BJ (cell line): ENCODE data around the gene METTL24. TPM values are rescaled to one million over a fixed set of nuclear protein-coding genes. Genes with fewer than 3 reads are reported as not detected.
"Not testable (repeated sequence)": the region's sequence is repeated elsewhere in the genome, so short reads cannot be mapped to it uniquely, and the experiment has no call there.

Source experiments
- CTCF ChIA-PET: fragments of 350-600 bp; formaldehyde crosslinking; extraction: SDS; loops from one replicate; lab custom pipeline; 2021; ENCODE audit warnings: antibody characterized with exemption, inconsistent platforms; lab: Yijun Ruan, JAX
- POLR2A ChIA-PET: fragments of 300-600 bp; sonication (Branson Sonifier 250); formaldehyde crosslinking; extraction: SDS; loops from one replicate; lab custom pipeline; 2021; ENCODE audit warnings: antibody characterized with exemption; lab: Charles Lee
- DNase-seq: peaks from one replicate; pipeline ENCODE4 v3.0.0-alpha.2; 2011; ENCODE audit warnings: low read depth
- H3K27me3 ChIP-seq: 2 replicates; pipeline ENCODE4 v1.6.0; 2011; ENCODE audit warnings: low read length; ENCODE audit not compliant: control insufficient read depth, insufficient read depth
- H3K36me3 ChIP-seq: 2 replicates; pipeline ENCODE4 v1.5.1; 2011; ENCODE audit warnings: low read length; ENCODE audit not compliant: control insufficient read depth, insufficient read depth
- H3K4me3 ChIP-seq: 2 replicates; pipeline ENCODE4 v1.5.1; 2011; ENCODE audit warnings: low read depth, mild to moderate bottlenecking, control low read depth, low read length
- polyA plus RNA-seq: library from polyadenylated mRNA; depleted of rRNA; stranded (reverse); fragments of >200 nt; gene quantifications from 2 replicates; pipeline ENCODE4 v1.2.3, GENCODE V29; 2011
- TF ChIP-seq, protein P1 (sequence below): IDR thresholded peaks from 2 replicates; pipeline ENCODE4 v1.5.1; 2011; ENCODE audit warnings: low read depth, mild to moderate bottlenecking, control low read depth, inconsistent platforms, low read length, moderate library complexity; ENCODE audit not compliant: insufficient read depth

Gene METTL24
- polyA plus RNA-seq, 1 experiment = 0.31 TPM

- DNase-seq = no peak
- TF ChIP-seq, protein P1, sequence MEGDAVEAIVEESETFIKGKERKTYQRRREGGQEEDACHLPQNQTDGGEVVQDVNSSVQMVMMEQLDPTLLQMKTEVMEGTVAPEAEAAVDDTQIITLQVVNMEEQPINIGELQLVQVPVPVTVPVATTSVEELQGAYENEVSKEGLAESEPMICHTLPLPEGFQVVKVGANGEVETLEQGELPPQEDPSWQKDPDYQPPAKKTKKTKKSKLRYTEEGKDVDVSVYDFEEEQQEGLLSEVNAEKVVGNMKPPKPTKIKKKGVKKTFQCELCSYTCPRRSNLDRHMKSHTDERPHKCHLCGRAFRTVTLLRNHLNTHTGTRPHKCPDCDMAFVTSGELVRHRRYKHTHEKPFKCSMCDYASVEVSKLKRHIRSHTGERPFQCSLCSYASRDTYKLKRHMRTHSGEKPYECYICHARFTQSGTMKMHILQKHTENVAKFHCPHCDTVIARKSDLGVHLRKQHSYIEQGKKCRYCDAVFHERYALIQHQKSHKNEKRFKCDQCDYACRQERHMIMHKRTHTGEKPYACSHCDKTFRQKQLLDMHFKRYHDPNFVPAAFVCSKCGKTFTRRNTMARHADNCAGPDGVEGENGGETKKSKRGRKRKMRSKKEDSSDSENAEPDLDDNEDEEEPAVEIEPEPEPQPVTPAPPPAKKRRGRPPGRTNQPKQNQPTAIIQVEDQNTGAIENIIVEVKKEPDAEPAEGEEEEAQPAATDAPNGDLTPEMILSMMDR = no peak
These were observed 4.6 kb downstream of the METTL24 start for GRCh38 chr6:110353457-110354001.

GRCh38 chr6:110352563-110353262 is 5.4 kb downstream of the METTL24 start:
- Histone ChIP-seq H3K36me3 (no peaks in the 10 kb centered on the region), H3K27me3 (peaks cover 5% of the 10 kb centered on the region), H3K4me3 (no peak overlapping the region)
- POLR2A ChIA-PET = no interaction called here
- TF ChIP-seq, protein P1 = no peak
- DNase-seq = no peak
- CTCF ChIA-PET = interaction anchor here (1.2 to 1.8 kb wide), 2 partner anchors 11 to 14 kb away, joined by 3 to 5 read pairs; no protein-coding TSS in a partner anchor

More at GRCh38 chr6:110353457-110354001, 4.6 kb downstream of the METTL24 start:
- no peak overlapping the region for H3K4me3 ChIP-seq
- POLR2A ChIA-PET = no interaction called here
- peaks cover 7% of the 10 kb centered on the region for H3K27me3 ChIP-seq
- CTCF ChIA-PET = interaction anchor here (0.7 to 1.8 kb wide), 3 partner anchors 10 to 15 kb away, joined by 3 to 5 read pairs (median 3); no protein-coding TSS in a partner anchor
- no peaks in the 10 kb centered on the region for H3K36me3 ChIP-seq

DNA sequence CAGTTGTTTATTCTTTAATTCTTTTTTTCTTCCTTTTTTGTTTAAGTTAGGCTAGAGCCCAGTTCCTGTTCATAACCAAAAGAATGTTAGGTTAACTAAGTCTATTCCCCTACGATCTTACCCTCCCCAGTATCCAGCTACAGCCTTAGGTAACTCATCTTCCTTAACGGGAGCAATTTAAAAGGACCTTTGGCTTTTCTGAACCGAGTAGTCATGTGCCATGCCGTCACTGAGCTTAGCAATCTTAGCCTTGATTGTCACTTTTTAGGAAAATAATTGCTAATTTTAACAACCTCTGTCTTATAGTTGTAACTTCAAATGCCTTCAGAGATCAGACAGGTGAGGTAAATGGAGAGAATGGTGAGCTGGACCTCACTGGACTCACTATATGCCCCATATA is 6.2 kb downstream of the METTL24 start:
- H3K4me3 ChIP-seq = no peak overlapping the region
- H3K27me3 ChIP-seq = peaks cover 3% of the 10 kb centered on the region; the same call in 1 of the 2 replicates
- CTCF ChIA-PET = no interaction called here
- no peak for DNase-seq
- no peaks in the 10 kb centered on the region for H3K36me3 ChIP-seq
- POLR2A ChIA-PET = no interaction called here
- TF ChIP-seq, protein P1 = no peak

DNA sequence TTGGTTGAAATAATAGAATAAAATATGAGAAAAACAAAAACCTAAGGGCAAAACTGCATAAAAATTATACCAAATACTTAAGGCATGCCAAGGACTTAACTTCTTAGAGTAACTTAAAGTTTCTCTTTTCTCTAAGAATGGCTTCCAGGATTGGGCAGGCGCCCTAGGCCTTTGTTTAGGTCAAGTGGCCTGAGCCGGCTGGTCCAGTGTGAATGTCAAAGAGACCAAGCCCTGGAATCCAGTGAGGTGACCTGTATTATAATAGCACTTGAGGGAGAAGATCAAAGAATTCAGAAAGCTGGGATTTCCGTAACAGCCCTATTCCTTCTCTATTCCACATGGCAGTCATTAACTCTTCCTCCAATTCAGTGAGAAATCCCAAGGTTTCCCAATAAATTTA is 6.6 kb downstream of the METTL24 start:
- CTCF ChIA-PET = interaction anchor here (0.8 kb wide), 1 partner anchor 10 kb away, joined by 3 read pairs; no protein-coding TSS in a partner anchor

DNA sequence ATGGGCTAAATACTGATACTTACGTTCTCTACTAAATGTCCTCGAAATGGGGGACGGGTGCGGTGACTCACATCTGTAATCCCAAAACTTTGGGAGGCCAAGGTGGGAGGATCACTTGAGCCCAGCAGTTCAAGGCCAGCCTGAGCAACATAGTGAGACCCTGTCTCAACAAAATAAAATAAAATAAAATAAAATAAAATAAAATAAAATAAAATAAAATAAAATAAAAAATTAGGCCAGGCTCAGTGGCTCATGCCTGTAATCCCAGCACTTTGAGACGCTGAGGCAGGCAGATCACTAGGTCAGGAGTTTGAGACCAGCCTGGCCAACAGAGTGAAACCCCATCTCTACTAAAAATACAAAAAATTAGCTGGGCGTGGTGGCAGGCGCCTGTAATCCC is 7.6 kb downstream of the METTL24 start:
- H3K36me3 ChIP-seq, CTCF ChIA-PET, POLR2A ChIA-PET, DNase-seq, H3K27me3 ChIP-seq, H3K4me3 ChIP-seq: not testable (repeated sequence)

More for the DNA sequence above, 6.6 kb downstream of the METTL24 start:
- DNase-seq = no peak
- no peaks in the 10 kb centered on the region for H3K36me3 ChIP-seq
- TF ChIP-seq, protein P1 = no peak
- POLR2A ChIA-PET = no interaction called here
- no peaks in the 10 kb centered on the region; the same call in 1 of the 2 replicates for H3K27me3 ChIP-seq
- no peak overlapping the region for H3K4me3 ChIP-seq
